C4-2B (cell line): Measurements from ENCODE around the gene MIOX.

Experiments used
- H3K27ac ChIP-seq: fragments of 450-650 bp; 2 replicates; pipeline ENCODE4 v1.5.1; 2017
- ZFX ChIP-seq: fragments of 450-650 bp; IDR thresholded peaks from 2 replicates; pipeline ENCODE4 v1.6.1; 2017
- TF ChIP-seq, protein P1 (sequence below): fragments of 450-650 bp; conservative IDR thresholded peaks from 2 replicates; pipeline ENCODE4 v1.5.1; 2017; ENCODE audit warnings: mild to moderate bottlenecking

The MIOX gene

DNA sequence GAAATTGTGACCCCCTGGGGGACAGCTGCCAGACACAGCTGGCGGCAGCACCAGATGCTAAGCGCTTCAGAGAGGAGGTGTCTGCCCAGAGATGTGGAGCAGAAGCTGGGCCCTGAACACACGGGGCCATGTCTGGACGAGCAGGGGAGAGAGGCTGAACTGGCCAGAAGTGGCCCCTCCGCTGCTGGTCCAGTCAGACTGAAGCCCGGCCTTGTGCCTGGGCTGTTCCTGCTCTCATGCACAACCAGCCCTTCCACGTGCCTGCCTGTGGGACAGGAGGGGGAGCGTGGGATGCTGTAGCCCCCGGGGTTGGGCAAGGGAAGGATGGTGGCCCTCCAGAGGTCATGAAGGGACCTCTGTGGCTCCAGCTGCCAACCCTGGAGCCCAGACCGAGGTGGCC, 3.6 kb upstream of the MIOX start:
- TF ChIP-seq, protein P1, sequence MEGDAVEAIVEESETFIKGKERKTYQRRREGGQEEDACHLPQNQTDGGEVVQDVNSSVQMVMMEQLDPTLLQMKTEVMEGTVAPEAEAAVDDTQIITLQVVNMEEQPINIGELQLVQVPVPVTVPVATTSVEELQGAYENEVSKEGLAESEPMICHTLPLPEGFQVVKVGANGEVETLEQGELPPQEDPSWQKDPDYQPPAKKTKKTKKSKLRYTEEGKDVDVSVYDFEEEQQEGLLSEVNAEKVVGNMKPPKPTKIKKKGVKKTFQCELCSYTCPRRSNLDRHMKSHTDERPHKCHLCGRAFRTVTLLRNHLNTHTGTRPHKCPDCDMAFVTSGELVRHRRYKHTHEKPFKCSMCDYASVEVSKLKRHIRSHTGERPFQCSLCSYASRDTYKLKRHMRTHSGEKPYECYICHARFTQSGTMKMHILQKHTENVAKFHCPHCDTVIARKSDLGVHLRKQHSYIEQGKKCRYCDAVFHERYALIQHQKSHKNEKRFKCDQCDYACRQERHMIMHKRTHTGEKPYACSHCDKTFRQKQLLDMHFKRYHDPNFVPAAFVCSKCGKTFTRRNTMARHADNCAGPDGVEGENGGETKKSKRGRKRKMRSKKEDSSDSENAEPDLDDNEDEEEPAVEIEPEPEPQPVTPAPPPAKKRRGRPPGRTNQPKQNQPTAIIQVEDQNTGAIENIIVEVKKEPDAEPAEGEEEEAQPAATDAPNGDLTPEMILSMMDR = no peak
- TF ChIP-seq ZFX = no peak
- H3K27ac ChIP-seq = peak overlapping the region; percentile 85; the same call in 1 of the 2 replicates

DNA sequence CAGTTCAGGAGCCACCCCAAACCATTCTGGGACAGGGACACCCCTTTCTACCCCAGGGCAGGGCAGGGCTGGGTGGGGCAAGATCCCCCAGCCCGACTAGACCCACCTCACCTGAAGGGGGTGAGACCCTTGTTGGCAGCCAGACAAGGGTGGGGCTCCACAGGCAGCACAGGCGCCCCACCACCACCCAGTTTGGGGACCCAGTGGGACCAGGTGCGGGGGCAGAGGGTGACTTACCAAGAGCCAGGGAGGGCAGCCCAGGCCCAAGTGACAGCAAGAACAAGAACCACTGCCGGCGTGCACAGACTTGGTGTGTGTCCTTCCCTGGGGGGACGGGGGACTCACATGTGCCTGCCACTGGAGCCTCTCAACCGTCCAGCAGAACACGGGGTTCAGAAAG, 3.1 kb upstream of the MIOX start:
- no peak overlapping the region for H3K27ac ChIP-seq

DNA sequence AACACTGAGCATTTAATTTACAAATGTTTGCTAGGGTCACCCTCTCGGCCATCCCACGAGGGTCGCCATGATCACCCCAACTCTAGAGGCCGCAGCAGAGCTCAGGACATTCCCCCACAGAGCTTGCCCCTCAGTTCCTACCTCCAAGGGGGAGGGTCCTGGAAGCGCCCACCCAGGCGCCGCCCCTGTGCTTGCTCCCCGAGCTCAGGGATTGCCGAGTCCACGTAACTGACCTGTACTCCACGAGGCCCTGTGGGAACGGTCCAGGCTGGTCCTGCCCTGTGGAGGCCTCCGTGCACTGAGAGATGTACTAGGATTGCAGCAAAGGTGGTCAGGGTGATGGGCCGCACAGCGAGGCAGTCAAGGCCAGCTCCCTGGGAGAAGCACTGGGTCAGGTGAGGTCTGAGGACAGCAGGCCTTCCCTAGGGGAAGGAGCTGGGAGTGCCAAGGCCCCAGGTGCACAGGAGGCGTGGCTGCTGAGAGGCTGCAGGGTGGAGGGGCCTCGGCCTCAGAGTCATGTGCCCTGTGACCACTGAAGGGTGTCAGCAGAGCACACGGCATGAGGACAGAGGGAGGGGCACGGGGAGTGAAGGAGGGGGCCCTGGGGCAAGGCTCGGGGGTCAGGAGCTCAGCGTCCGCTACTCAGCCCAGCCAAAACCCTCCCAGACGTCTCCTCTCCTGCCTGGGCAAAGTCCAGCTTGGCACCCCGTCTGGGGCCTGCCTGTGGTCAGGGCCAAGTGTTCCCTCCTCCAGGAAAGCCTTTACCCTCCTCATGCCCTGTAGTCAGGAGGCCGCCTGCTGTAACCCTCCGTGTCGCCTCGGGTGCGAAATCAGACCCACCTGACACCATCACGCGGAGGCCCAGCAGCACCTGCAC, 2.4 kb upstream of the MIOX start:
- TF ChIP-seq ZFX = no peak
- TF ChIP-seq, protein P1 = no peak
- no peak overlapping the region for H3K27ac ChIP-seq

More for the DNA sequence above, 3.1 kb upstream of the MIOX start:
- TF ChIP-seq, protein P1 = no peak

DNA sequence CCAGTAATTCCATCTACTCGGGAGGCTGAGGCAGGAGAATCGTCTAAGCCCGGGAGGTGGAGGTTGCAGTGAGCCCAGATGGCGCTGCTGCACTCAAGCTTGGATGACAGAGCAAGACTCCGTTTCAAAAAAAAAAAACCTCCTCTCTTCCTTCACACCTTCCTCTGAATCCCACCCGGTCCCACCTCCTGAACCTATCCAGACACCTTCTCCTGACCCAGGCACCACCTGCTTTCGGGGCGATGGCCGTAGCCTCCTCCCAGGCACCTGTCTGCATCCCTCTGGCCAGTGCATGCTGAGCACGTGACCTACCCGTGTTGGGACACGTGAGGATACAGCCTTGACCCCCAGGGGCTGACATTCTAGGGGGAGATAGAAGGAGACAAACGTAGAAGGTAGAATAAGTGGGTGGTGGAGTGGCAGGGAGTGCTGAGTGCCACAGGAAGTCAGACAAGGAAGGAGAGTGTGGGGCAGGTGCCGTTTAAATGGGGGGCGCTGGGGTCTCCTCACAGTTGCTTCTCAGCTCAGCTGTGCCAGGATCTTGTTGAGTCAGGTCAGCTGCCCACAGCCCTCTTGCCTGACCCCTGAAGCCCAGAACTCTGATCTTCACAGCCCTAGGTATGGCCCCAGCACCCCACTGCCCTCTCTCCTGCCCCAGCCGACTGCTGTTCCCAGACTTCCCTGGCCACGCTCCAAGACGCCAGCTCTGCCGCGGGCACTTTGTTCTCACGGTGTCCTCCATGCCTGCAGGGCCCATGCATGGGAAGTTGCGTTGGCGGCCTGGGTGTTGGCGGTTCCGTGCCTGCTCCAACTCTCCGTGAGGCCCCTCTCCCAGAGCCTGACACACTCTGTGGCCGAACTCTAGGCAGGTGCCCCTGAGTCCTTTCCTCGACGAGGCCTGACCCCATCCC, 1.2 kb upstream of the MIOX start:
- peak overlapping the region; percentile 24; the same call in 1 of the 2 replicates for H3K27ac ChIP-seq
- TF ChIP-seq, protein P1 = no peak
- TF ChIP-seq ZFX = no peak

DNA sequence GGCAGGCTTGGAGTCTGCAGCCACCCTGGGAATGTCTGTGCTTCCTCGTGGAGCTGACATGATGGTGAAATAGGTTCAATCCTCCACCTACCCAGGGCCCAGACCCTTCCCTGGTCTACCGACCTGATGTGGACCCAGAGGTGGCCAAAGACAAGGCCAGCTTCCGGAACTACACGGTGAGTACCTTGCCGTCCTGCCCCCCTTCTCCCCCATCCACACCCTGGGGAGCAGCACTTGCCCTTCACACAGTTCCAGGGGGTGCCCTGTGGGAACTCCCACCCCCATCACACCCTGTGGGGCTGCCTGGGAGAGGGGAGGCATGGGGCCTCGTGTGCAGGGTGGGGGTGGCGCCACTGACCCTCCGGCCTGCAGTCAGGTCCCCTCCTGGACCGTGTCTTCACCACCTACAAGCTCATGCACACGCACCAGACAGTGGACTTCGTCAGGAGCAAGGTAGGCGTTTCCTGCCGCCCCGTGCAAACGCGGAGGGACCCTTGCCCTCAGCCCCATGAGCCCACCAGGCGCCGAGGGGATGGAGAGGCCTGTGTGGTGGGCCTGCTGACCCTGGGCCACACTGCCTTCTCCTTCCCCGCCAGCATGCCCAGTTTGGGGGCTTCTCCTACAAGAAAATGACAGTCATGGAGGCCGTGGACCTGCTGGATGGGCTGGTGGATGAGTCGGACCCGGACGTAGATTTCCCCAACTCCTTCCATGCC, 789 bp downstream of the MIOX start:
- no peak for TF ChIP-seq ZFX
- TF ChIP-seq, protein P1 = no peak
- no peak overlapping the region for H3K27ac ChIP-seq

DNA sequence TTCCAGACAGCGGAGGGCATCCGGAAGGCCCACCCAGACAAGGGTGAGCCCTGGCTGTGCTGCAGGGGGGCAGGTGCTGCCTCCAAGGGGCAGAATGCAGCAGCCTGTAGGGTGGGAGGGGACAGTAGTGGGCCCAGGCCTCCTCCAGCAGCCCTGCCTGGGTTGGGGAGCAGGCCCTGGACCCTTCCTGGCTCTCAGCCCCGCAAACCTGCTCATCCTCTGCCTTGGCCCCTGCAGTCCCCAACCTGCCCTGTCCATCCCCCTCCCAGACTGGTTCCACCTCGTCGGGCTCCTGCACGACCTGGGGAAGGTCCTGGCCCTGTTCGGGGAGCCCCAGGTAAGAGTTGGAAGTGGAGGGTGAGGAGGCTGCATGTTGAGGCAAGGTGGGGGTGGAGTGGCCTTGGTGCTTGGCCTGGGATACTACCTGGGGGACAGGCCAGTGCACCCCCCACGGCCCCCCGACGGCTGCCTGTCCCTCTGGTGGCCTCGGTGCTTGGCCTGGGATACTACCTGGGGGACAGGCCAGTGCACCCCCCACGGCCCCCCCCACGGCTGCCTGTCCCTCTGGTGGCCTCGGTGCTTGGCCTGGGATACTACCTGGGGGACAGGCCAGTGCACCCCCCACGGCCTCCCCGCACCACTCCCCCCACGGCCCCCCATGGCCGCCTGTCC, 1.5 kb downstream of the MIOX start:
- H3K27ac ChIP-seq = no peak overlapping the region
- TF ChIP-seq, protein P1 = no peak
- no peak for TF ChIP-seq ZFX
